Measurements from ENCODE around the gene OR4M1.
"Not testable (repeated sequence)": the region's sequence is repeated elsewhere in the genome, so short reads cannot be mapped to it uniquely, and the experiment has no call there.

The OR4M1 gene

GRCh38 chr14:19823178-19823577 lies 49.9 kb downstream of the OR4M1 start:
- no peak for DNase-seq (ENCODE audit: low spot score)

GRCh38 chr14:19823765-19824164 lies 50.5 kb downstream of the OR4M1 start:
- no peak for DNase-seq (ENCODE audit: low spot score)

GRCh38 chr14:19827626-19828244 lies 54.4 kb downstream of the OR4M1 start:
- DNase-seq (ENCODE audit: low spot score): not testable (repeated sequence)

GRCh38 chr14:19828314-19828713 lies 55.0 kb downstream of the OR4M1 start:
- DNase-seq (ENCODE audit: low spot score): no peak
